ENCODE data around the gene FGFR2. TPM values are rescaled to one million over a fixed set of nuclear protein-coding genes. Genes with fewer than 3 reads are reported as not detected.

Gene FGFR2
- total RNA-seq, 6 experiments from 2014 or later, result not detected

DNA sequence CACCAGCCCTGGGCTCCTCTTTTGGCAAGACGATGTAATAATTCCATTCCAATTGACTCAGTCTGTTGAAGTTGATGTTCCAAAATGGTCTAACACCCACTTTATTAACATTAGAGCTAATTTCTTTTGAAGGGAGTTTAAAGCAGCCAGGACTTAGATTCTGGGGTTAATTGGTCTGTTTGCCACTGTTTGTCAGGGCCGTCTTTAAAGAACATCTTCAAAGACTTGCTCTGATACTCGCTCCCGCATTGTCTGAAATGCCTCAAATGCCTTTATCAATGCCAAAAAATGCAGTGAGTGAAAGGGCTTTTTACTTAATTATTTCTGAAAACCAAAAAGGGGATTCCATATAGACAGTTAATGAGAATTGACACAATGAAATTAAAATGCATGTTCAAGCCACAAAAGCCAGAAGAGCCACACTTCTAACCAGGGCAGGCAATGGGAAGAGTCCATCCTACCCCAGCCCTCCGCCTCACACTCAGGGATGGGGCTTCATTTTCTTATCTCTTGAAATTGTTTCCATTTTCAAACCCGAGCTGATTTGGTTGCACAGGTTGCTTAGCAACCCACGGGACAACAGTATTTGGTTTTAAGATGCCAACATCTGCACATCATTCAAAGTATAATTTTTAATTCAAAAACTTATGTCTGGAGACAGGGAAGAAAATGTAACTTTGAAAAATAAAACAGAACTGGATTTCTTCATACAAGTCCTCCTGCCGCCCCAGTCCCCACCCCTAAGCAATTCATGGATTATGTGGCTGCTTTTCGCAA, 163.0 kb downstream of the FGFR2 start:
- H3K4me1 Mint-ChIP-seq (ENCODE audit: low read depth), result no peaks in the 10 kb centered on the region
- H3K27me3 Mint-ChIP-seq (ENCODE audit: insufficient read depth), result no peaks in the 10 kb centered on the region; the same call in 1 of the 2 replicates
- DNase-seq, result no peak
- no peaks in the 10 kb centered on the region for H3K36me3 Mint-ChIP-seq (ENCODE audit: low read depth)
- no peak overlapping the region for H3K27ac Mint-ChIP-seq
- no peak overlapping the region for H3K4me3 Mint-ChIP-seq
- no peak for TF ChIP-seq CTCF (IDR thresholded peaks at IDR 0.05)
- peaks cover 57% of the 10 kb centered on the region for H3K9me3 Mint-ChIP-seq

DNA sequence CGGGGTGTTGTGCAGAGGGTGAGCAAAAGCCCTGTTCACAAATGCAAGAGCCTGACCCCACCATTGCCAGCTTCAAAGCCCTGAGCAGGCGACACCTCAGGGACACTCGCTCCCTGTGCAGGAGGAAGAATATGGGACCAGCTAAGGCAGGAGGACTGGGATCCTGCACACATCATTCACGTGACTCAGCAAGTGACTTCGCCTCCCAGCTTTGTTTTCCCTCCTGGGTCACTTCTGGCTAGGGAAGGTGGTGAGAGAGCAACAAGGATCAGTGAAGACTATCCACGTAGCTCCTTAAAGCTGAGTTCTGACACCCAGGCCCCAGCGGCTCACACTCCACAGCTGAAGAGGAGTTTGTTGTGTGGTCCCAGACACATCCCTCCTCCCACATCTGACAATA, 164.3 kb downstream of the FGFR2 start:
- H3K4me3 Mint-ChIP-seq, result no peak overlapping the region
- peaks cover 45% of the 10 kb centered on the region for H3K9me3 Mint-ChIP-seq
- H3K27ac Mint-ChIP-seq, result no peak overlapping the region
- H3K27me3 Mint-ChIP-seq (ENCODE audit: insufficient read depth), result no peaks in the 10 kb centered on the region; the same call in 1 of the 2 replicates
- H3K4me1 Mint-ChIP-seq (ENCODE audit: low read depth), result no peaks in the 10 kb centered on the region
- no peak for TF ChIP-seq CTCF (IDR thresholded peaks at IDR 0.05)
- no peak for DNase-seq
- no peaks in the 10 kb centered on the region for H3K36me3 Mint-ChIP-seq (ENCODE audit: low read depth)

GRCh38 chr10:121428867-121429266, 169.4 kb downstream of the FGFR2 start:
- Mint-ChIP-seq H3K4me1 (ENCODE audit: low read depth) (no peaks in the 10 kb centered on the region), H3K4me3 (no peak overlapping the region), H3K27ac (no peak overlapping the region), H3K36me3 (ENCODE audit: low read depth) (no peaks in the 10 kb centered on the region), H3K27me3 (ENCODE audit: insufficient read depth) (no peaks in the 10 kb centered on the region; the same call in 1 of the 2 replicates), H3K9me3 (peaks cover 40% of the 10 kb centered on the region)
- no peak for TF ChIP-seq CTCF (IDR thresholded peaks at IDR 0.05)
- DNase-seq, result no peak
